Activated T-helper 2 cell treated with anti-CD3 and anti-CD28 coated beads, Interferon-gamma antibody, Interleukin-2, Interleukin-4, amounts not matched to agents 10 μg/mL and 5 μg/mL and 100 μg/mL, durations not matched to agents 14 hours and 24 hours and 36 hours (primary cell): ENCODE measurements around the gene PRKCZ. TPM values are rescaled to one million over a fixed set of nuclear protein-coding genes. Genes with fewer than 3 reads are reported as not detected.

Experiments used
- DNase-seq: peaks from one replicate; pipeline ENCODE4 v3.0.0; 2021; ENCODE audit warnings: low spot score
- H3K27ac Mint-ChIP-seq: one replicate; pipeline ENCODE4 v1.8.0; 2021; ENCODE audit warnings: mixed read lengths
- H3K27me3 Mint-ChIP-seq: one replicate; pipeline ENCODE4 v1.8.0; 2021; ENCODE audit warnings: low read depth, mixed read lengths
- H3K36me3 Mint-ChIP-seq: one replicate; pipeline ENCODE4 v1.8.0; 2021; ENCODE audit warnings: low read depth, mixed read lengths
- H3K4me1 Mint-ChIP-seq: one replicate; pipeline ENCODE4 v1.8.0; 2021; ENCODE audit warnings: low read depth, mixed read lengths
- H3K4me3 Mint-ChIP-seq: one replicate; pipeline ENCODE4 v1.8.0; 2021; ENCODE audit warnings: low read depth, mild to moderate bottlenecking, moderate library complexity, mixed read lengths
- H3K9me3 Mint-ChIP-seq: one replicate; pipeline ENCODE4 v1.8.0; 2021; ENCODE audit warnings: mixed read lengths
- intact Hi-C: fragments of 100-400 bp; cut with micrococcal nuclease; formaldehyde crosslinking; loops from one replicate; pipeline ENCODE4 v1.15.1; 2023
- total RNA-seq: library from RNA; stranded (reverse); gene quantifications from 2 replicates; pipeline ENCODE4 v1.2.3, GENCODE V29; 2022

PRKCZ gene
- total RNA-seq, 1 donor from 2014 or later: 3.6 TPM

- Mint-ChIP-seq H3K36me3 (no peaks in the 10 kb centered on the region), H3K4me1 (no peaks in the 10 kb centered on the region), H3K27me3 (no peaks in the 10 kb centered on the region), H3K27ac (no peak overlapping the region), H3K4me3 (no peak overlapping the region), H3K9me3 (no peaks in the 10 kb centered on the region)
- intact Hi-C loops: no loop called here
- DNase-seq: no peak
These were observed 110.5 kb downstream of the PRKCZ start for GRCh38 chr1:2160451-2161300.

GRCh38 chr1:2163205-2163604, 113.0 kb downstream of the PRKCZ start:
- H3K27me3 Mint-ChIP-seq: no peaks in the 10 kb centered on the region
- H3K9me3 Mint-ChIP-seq: no peaks in the 10 kb centered on the region
- H3K36me3 Mint-ChIP-seq: no peaks in the 10 kb centered on the region
- intact Hi-C loops: no loop called here
- H3K4me1 Mint-ChIP-seq: no peaks in the 10 kb centered on the region
- no peak overlapping the region for H3K4me3 Mint-ChIP-seq
- no peak for DNase-seq
- no peak overlapping the region for H3K27ac Mint-ChIP-seq

- Mint-ChIP-seq H3K9me3 (no peaks in the 10 kb centered on the region), H3K27ac (no peak overlapping the region), H3K4me3 (no peak overlapping the region), H3K27me3 (no peaks in the 10 kb centered on the region), H3K36me3 (no peaks in the 10 kb centered on the region), H3K4me1 (no peaks in the 10 kb centered on the region)
- DNase-seq: no peak
- intact Hi-C loops: no loop called here
These were observed 115.4 kb downstream of the PRKCZ start for GRCh38 chr1:2165646-2166045.

GRCh38 chr1:2166254-2166653, 116.0 kb downstream of the PRKCZ start:
- intact Hi-C loops: no loop called here
- DNase-seq: no peak
- Mint-ChIP-seq H3K4me1 (no peaks in the 10 kb centered on the region), H3K27ac (no peak overlapping the region), H3K36me3 (no peaks in the 10 kb centered on the region), H3K27me3 (no peaks in the 10 kb centered on the region), H3K9me3 (no peaks in the 10 kb centered on the region), H3K4me3 (no peak overlapping the region)

GRCh38 chr1:2166695-2167094, 116.5 kb downstream of the PRKCZ start:
- Mint-ChIP-seq H3K27me3 (no peaks in the 10 kb centered on the region), H3K4me3 (no peak overlapping the region), H3K9me3 (no peaks in the 10 kb centered on the region), H3K36me3 (no peaks in the 10 kb centered on the region), H3K27ac (no peak overlapping the region), H3K4me1 (no peaks in the 10 kb centered on the region)
- intact Hi-C loops: no loop called here
- no peak for DNase-seq

- Mint-ChIP-seq H3K27ac (no peak overlapping the region), H3K36me3 (no peaks in the 10 kb centered on the region), H3K27me3 (no peaks in the 10 kb centered on the region), H3K9me3 (no peaks in the 10 kb centered on the region), H3K4me1 (no peaks in the 10 kb centered on the region), H3K4me3 (no peak overlapping the region)
- no peak for DNase-seq
- intact Hi-C loops: no loop called here
These were observed 117.9 kb downstream of the PRKCZ start for GRCh38 chr1:2168090-2168489.

- Mint-ChIP-seq H3K4me1 (no peaks in the 10 kb centered on the region), H3K4me3 (no peak overlapping the region), H3K36me3 (no peaks in the 10 kb centered on the region), H3K27me3 (no peaks in the 10 kb centered on the region), H3K9me3 (no peaks in the 10 kb centered on the region), H3K27ac (no peak overlapping the region)
- intact Hi-C loops: no loop called here
- DNase-seq: no peak
These were observed 118.3 kb downstream of the PRKCZ start for GRCh38 chr1:2168535-2168934.

- H3K36me3 Mint-ChIP-seq: no peaks in the 10 kb centered on the region
- no peak overlapping the region for H3K4me3 Mint-ChIP-seq
- intact Hi-C loops: no loop called here
- DNase-seq: no peak
- H3K27me3 Mint-ChIP-seq: no peaks in the 10 kb centered on the region
- no peaks in the 10 kb centered on the region for H3K4me1 Mint-ChIP-seq
- no peaks in the 10 kb centered on the region for H3K9me3 Mint-ChIP-seq
- H3K27ac Mint-ChIP-seq: no peak overlapping the region
These were observed 119.1 kb downstream of the PRKCZ start for GRCh38 chr1:2169200-2169836.

- no peaks in the 10 kb centered on the region for H3K36me3 Mint-ChIP-seq
- no peak for DNase-seq
- H3K27ac Mint-ChIP-seq: no peak overlapping the region
- no peaks in the 10 kb centered on the region for H3K9me3 Mint-ChIP-seq
- intact Hi-C loops: no loop called here
- no peak overlapping the region for H3K4me3 Mint-ChIP-seq
- H3K4me1 Mint-ChIP-seq: no peaks in the 10 kb centered on the region
- H3K27me3 Mint-ChIP-seq: no peaks in the 10 kb centered on the region
These were observed 120.0 kb downstream of the PRKCZ start for GRCh38 chr1:2170211-2170610.

- H3K27ac Mint-ChIP-seq: no peak overlapping the region
- H3K36me3 Mint-ChIP-seq: no peaks in the 10 kb centered on the region
- no peaks in the 10 kb centered on the region for H3K4me1 Mint-ChIP-seq
- intact Hi-C loops: no loop called here
- no peak overlapping the region for H3K4me3 Mint-ChIP-seq
- no peak for DNase-seq
- no peaks in the 10 kb centered on the region for H3K27me3 Mint-ChIP-seq
- H3K9me3 Mint-ChIP-seq: no peaks in the 10 kb centered on the region
These were observed 121.8 kb downstream of the PRKCZ start for GRCh38 chr1:2172012-2172411.

- no peak for DNase-seq
- Mint-ChIP-seq H3K4me3 (no peak overlapping the region), H3K36me3 (no peaks in the 10 kb centered on the region), H3K27me3 (no peaks in the 10 kb centered on the region), H3K4me1 (no peaks in the 10 kb centered on the region), H3K9me3 (no peaks in the 10 kb centered on the region), H3K27ac (no peak overlapping the region)
- intact Hi-C loops: no loop called here
These were observed 122.4 kb downstream of the PRKCZ start for GRCh38 chr1:2172551-2173146.

- H3K27ac Mint-ChIP-seq: no peak overlapping the region
- intact Hi-C loops: no loop called here
- H3K4me1 Mint-ChIP-seq: no peaks in the 10 kb centered on the region
- no peak for DNase-seq
- no peak overlapping the region for H3K4me3 Mint-ChIP-seq
- H3K27me3 Mint-ChIP-seq: no peaks in the 10 kb centered on the region
- no peaks in the 10 kb centered on the region for H3K9me3 Mint-ChIP-seq
- no peaks in the 10 kb centered on the region for H3K36me3 Mint-ChIP-seq
These were observed 123.5 kb downstream of the PRKCZ start for GRCh38 chr1:2173546-2174347.
